ENCODE data around the gene CORO1C. TPM values are rescaled to one million over a fixed set of nuclear protein-coding genes. Genes with fewer than 3 reads are reported as not detected.

The CORO1C gene
- total and polyA plus RNA-seq, 9 of the 15 experiments (the other 6 are each of a cell fraction or from before 2014, with no cell fraction given), result 55.2 to 280 (median 150) TPM

- peak in 1 of 2 experiments; percentile 82; a peak in 1 of 4 replicates for TF ChIP-seq SRF (CRISPR knock-in tag; IDR thresholded peaks at IDR 0.05)
- TF ChIP-seq HDAC6 (IDR thresholded peaks at IDR 0.05; ENCODE audit: low read depth, low read length), result no peak
- no peak for TF ChIP-seq MCM2 (IDR thresholded peaks at IDR 0.05; ENCODE audit: low read depth)
- no peak for TF ChIP-seq U2AF1 (optimal IDR thresholded peaks at IDR 0.05; ENCODE audit: low read depth, low read length)
- TF ChIP-seq ZSCAN32 (CRISPR knock-in tag; IDR thresholded peaks at IDR 0.05), result no peak
- TF ChIP-seq POLR2A (conservative IDR thresholded peaks at IDR 0.05), result 0 out of 2 replicates have a peak, but pooled peaks have one; percentile 34
- TF ChIP-seq JUND (IDR thresholded peaks at IDR 0.05; ENCODE audit: borderline replicate concordance, low read depth, low read length), result peak; percentile 69
- peak; percentile 39; the same call in 1 of the 3 replicates for TF ChIP-seq JUND (tag; IDR thresholded peaks at IDR 0.05; ENCODE audit: borderline replicate concordance, low read depth, low read length)
- TF ChIP-seq ARID1B (IDR thresholded peaks at IDR 0.05), result peak; percentile 84
- TF ChIP-seq MAZ (CRISPR knock-in tag; conservative IDR thresholded peaks at IDR 0.05 in 1 of 2, IDR thresholded peaks at IDR 0.05 in 1 of 2), result peak; percentile 42 to 61; a peak in 1 of 4 replicates
- TF ChIP-seq ATF3 (IDR thresholded peaks at IDR 0.05), result no peak
- no peak for TF ChIP-seq ATF3 (CRISPR knock-in tag; conservative IDR thresholded peaks at IDR 0.05)
- TF ChIP-seq ZBTB33 (CRISPR knock-in tag; IDR thresholded peaks at IDR 0.05), result peak; percentile 41; the same call in 1 of the 2 replicates
- no peak for TF ChIP-seq ZNF197 (CRISPR knock-in tag; IDR thresholded peaks at IDR 0.05; ENCODE audit: low read depth)
- TF ChIP-seq TRIM28 (IDR thresholded peaks at IDR 0.05), result peak; percentile 89; the same call in 1 of the 2 replicates
- peak; percentile 94 for TF ChIP-seq SMAD1 (IDR thresholded peaks at IDR 0.05; ENCODE audit: low read depth, low read length, partially characterized antibody)
- peak in 1 of 2 experiments; percentile 43; a peak in 1 of 4 replicates for TF ChIP-seq ZNF639 (CRISPR knock-in tag; conservative IDR thresholded peaks at IDR 0.05 in 1 of 2, IDR thresholded peaks at IDR 0.05 in 1 of 2)
- 0 out of 2 replicates have a peak, but pooled peaks have one; percentile 19 for TF ChIP-seq GATAD2B (IDR thresholded peaks at IDR 0.05; ENCODE audit: borderline replicate concordance)
- TF ChIP-seq FOXA3 (CRISPR knock-in tag; conservative IDR thresholded peaks at IDR 0.05 in 1 of 2, IDR thresholded peaks at IDR 0.05 in 1 of 2), result 0 out of 4 replicates have a peak, but pooled peaks of 1 of the 2 experiments have one; percentile 23
- TF ChIP-seq EGR1 (conservative IDR thresholded peaks at IDR 0.05), result no peak
- no peak for TF ChIP-seq KDM5B (IDR thresholded peaks at IDR 0.05; ENCODE audit: insufficient replicate concordance, low read depth, low read length)
- TF ChIP-seq CBFA2T3 (IDR thresholded peaks at IDR 0.05), result peak; percentile 68
- peak; percentile 50; the same call in 1 of the 2 replicates for TF ChIP-seq CXXC5 (CRISPR knock-in tag; IDR thresholded peaks at IDR 0.05)
- TF ChIP-seq HDAC1 (IDR thresholded peaks at IDR 0.05), result peak in 1 of 2 experiments; percentile 61; a peak in 2 of 4 replicates
Measured at GRCh38 chr12:108640802-108641445, 90.4 kb downstream of the CORO1C start (continued).
